ENCODE results near the gene TMEM63A.

TMEM63A gene

GRCh38 chr1:225866981-225867380, 15.2 kb downstream of the TMEM63A start:
- no peak for DNase-seq (ENCODE audit: low spot score)

- no peak for DNase-seq (ENCODE audit: low spot score)
Observed at GRCh38 chr1:225866061-225866837, 15.9 kb downstream of the TMEM63A start.

- no peak for DNase-seq (ENCODE audit: low spot score)
Observed at GRCh38 chr1:225865514-225865913, 16.7 kb downstream of the TMEM63A start.

DNA sequence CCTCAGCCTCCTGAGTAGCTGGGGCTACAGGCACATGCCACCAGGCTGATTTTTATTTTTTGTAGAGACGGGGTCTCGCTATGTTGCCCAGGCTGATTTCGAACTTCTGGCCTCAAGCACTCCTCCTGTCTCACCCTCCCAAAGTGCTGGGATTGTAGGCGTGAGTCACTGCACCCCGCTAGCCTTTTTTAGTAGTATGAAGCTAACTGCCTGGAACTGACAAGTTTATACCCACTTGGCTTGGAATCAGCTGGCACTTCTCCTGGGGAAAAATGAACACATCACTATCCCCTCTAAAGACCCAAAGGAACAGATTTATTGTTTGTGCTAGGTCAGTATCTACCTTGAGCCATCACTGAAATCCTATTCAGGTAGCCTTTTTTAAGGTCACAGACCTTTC, 19.0 kb downstream of the TMEM63A start:
- DNase-seq (ENCODE audit: low spot score) = no peak

DNA sequence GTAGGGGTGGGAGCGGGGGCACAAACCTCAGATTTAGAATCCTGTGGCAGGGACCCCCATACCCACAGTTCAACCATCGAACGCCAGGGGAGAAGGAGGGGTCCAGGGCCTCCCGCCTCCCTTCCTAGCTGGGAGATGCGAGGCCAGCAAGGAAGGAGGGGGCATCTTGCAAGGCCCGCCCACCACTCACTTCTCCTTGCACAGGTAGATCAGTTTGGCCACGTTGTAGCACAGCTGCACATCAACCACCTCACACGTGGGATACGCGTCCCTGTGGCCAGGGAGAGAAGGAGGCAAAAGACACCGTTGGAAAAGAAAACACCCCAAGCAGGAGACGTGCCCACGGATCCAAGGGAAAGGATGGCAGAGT, 19.6 kb downstream of the TMEM63A start:
- no peak for DNase-seq (ENCODE audit: low spot score)

GRCh38 chr1:225861834-225862580, 20.2 kb downstream of the TMEM63A start:
- no peak for DNase-seq (ENCODE audit: low spot score)

DNA sequence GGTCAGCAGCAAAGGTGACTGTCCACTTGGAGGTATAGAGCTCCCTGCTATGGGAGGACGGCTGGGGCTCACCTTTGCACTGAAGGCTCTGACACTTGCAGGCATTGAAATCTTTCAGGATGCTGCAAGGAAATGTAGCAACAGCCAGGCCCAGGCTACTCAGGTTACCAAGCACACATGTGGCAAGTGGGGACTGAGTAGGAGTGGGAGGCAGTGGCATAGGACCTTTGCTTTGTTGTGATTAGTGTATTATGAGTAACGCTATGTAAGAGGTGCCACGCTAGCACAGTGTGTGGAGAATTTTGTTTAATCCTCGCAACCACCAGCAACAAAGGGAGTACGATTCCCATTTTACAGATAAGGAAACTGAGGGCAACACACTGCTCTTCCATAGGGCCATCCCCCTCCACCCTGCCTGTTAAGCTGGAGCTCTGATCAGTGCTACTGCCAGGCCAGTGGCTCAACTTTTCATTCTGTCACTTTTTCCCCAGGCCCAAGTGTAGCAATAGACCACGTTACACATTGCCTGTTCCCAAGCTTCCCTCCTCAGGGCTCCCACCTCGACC, 21.2 kb downstream of the TMEM63A start:
- no peak for DNase-seq (ENCODE audit: low spot score)

DNA sequence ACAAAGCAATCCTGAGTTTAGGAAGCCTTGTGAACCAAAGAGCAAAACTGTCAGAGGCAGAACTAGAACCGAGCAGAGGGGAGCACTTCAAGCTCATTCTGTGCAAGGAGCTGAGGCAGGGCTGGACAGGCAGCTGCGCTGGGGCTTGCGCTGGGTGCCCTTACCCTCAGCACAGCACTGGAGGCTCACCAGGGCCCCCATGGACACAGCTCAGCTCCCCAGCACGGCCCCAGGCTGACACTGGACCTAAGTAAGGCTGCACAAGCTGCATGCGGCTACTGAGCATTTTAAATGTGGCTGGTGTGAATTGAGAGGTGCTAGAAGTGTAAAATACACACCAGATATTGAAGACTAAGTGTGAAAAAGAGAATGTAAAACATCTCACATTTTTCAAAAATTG, 22.1 kb downstream of the TMEM63A start:
- no peak for DNase-seq (ENCODE audit: low spot score)

GRCh38 chr1:225859151-225859550, 23.0 kb downstream of the TMEM63A start:
- no peak for DNase-seq (ENCODE audit: low spot score)

DNA sequence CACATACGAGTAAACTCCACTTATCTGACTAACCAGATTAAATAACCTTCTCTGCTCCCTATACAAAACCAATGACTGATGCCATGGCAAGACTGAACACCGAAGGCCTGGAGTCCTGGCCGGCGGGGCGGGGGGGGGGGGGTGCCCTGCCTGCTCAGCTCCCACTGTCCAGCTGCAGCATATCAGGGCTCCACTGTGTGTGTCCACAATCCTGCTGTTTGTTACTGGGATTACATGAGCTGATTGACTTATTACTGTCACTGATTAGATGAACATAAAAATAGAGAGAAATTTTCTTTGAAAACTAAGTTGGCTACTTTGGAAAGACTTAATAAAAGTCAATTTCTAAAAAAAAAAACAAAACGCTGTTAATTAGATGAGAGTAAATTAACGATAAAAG, 24.9 kb downstream of the TMEM63A start:
- peak; percentile 81 for DNase-seq (ENCODE audit: low spot score)

GRCh38 chr1:225855503-225856300, 26.5 kb downstream of the TMEM63A start:
- peak; percentile 43 for DNase-seq (ENCODE audit: low spot score)

- no peak for DNase-seq (ENCODE audit: low spot score)
Observed at GRCh38 chr1:225853441-225853840, 28.7 kb downstream of the TMEM63A start.

DNA sequence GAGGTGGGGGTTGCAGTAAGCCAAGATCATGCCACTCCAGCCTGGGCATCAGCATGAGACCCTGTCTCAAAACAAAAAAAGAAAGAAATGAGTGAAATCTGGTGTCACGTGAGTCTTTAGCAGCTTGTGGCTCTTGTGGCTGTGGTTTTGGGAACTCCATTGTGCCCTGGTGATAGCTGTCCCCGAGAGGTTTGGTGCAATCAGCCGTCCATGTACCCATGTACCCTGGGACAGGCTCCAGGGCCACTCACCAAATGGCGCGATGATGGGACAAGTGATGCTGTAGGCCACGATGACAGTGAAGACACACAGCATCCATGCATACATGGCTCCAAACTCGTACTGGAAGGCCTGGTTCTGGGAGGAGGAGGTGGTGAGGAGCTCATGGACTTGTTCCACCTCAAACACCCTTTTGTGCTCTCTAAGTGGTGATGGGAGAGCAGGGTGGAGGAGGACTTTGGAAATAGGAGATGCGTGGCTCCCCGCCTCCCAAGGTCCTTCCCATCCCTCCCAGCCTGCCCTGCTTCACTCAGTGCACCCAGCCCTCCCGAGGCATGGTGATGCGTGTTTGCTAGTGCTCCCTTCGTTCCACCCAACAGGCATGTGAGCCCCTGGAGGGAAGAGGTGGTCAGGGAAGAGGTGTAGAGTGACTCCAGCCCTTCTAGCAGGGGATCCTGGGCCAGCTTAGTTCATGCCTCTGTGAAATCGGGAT, 29.6 kb downstream of the TMEM63A start:
- DNase-seq (ENCODE audit: low spot score) = no peak

- no peak for DNase-seq (ENCODE audit: low spot score)
Observed at GRCh38 chr1:225851805-225852204, 30.4 kb downstream of the TMEM63A start.

DNA sequence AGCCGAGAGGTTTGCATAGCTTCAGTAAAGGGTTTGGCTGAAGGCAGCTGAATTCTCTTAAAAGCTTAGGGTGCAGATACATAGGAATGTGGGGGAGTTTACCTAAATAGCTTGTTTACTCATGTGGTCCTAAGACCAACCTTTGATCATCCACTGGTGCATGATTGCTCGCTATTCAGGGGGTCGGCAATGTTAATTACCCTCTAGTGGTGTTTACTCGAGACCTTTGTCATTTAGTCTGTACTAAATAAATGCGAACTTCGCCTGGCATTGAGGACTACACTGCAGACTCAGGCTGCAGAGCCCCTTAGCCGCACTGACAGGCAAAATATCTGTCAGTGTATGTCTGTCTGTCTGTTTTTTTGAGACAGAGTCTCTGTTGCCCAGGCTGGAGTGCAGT, 31.8 kb downstream of the TMEM63A start:
- no peak for DNase-seq (ENCODE audit: low spot score)

- peak; percentile 50 for DNase-seq (ENCODE audit: low spot score)
Observed at GRCh38 chr1:225849925-225850324, 32.3 kb downstream of the TMEM63A start.

- peak; percentile 93 for DNase-seq (ENCODE audit: low spot score)
Observed at GRCh38 chr1:225848030-225848955, 33.9 kb downstream of the TMEM63A start.

DNA sequence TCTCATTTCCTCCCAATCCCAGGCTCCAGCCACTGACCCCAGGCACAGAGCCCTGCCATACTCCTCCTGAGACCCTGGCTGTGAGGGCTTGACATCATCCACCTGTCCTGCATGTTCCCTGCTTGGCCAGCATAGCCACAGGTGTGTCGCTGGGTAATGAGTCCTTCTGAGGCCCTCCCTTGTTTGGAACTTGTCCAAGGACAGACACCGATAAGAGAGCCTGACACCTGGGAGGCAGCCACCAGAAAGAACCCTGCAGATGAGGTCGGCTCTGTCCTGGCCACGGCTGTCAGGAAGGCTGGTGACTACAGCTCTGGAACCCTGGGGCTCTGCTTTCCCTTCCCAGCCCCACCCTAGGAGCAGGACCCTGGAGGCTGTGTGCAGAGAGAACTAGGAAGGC, 34.6 kb downstream of the TMEM63A start:
- no peak for DNase-seq (ENCODE audit: low spot score)

DNA sequence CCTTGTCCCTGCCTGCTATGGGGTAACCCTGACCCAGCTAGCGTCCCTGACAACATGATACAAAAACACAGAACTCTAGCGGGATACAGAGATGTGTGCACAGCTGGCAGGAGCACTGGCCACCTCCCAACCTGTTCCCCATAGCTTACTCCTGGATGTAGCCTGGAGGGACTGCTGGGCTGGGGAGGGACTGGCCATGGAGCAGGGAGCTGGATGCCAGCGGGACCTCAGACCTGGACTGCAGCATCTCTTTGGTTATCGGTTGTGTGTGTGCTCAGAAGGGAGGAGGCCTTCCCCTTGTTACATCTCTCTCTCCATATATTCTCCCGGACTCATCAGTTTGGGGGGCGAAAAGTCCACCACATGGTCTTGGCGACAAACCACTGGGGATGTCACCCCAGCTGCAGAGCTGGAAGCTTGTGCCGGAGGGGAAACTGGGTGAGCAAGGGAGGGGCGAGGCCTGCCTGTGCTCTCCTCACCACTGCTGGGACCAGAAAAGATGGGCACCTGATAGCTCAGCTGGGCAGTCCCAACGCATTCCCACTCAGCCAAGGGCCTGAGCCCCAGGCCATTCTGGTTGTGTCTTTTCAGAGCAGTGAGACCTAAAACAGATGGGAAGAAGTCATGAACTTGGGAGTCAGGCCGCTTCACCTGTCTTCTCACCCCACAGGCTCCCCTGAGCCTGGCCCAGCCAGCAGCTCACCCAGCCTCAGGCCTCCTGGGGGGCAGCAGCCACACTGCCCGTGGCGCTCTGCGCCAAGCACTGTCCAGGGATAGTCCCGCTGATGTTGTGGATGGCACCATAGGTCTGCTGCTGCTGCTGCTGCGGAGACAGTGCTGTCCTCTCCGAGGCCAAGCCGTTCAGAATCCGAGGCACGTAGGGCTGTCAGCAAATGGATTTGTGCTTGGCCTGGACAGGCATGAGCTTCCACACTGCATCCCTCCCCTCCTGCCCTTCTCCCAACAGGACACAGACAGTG, 35.6 kb downstream of the TMEM63A start:
- peak; percentile 60 for DNase-seq (ENCODE audit: low spot score)

Data from Ammon's horn (tissue), 1 donor.